Calu3 (cell line): ENCODE data around the gene BAZ1A. TPM values are rescaled to one million over a fixed set of nuclear protein-coding genes. Genes with fewer than 3 reads are reported as not detected.

Experiments used
- BruUV-seq: library from RNA; stranded (reverse); fragments of 400-500 nt; replicated peaks from 2 replicates; lab custom pipeline; 2021; lab: Mats Ljungman, UMichigan
- CTCF ChIA-PET: fragments of 300-600 bp; sonication (Branson Sonifier 250); formaldehyde crosslinking; loops from one replicate; lab custom pipeline; 2022; ENCODE audit warnings: antibody characterized with exemption; lab: Charles Lee
- DNase-seq: peaks from one replicate; pipeline ENCODE4 v3.0.0; 2022
- H3K27ac Mint-ChIP-seq: one replicate; pipeline ENCODE4 v1.8.0; 2022; ENCODE audit warnings: mixed read lengths; ENCODE audit not compliant: unreplicated experiment
- H3K27me3 Mint-ChIP-seq: one replicate; pipeline ENCODE4 v1.8.0; 2022; ENCODE audit warnings: mixed read lengths; ENCODE audit not compliant: unreplicated experiment
- H3K36me3 Mint-ChIP-seq: one replicate; pipeline ENCODE4 v1.8.0; 2022; ENCODE audit warnings: mild to moderate bottlenecking, moderate library complexity, mixed read lengths; ENCODE audit not compliant: insufficient read depth, unreplicated experiment
- H3K4me1 Mint-ChIP-seq: one replicate; pipeline ENCODE4 v1.8.0; 2022; ENCODE audit warnings: mild to moderate bottlenecking, low read depth, mixed read lengths; ENCODE audit not compliant: unreplicated experiment
- H3K4me3 Mint-ChIP-seq: one replicate; pipeline ENCODE4 v1.8.0; 2022; ENCODE audit warnings: mild to moderate bottlenecking, low read depth, moderate library complexity, mixed read lengths; ENCODE audit not compliant: unreplicated experiment
- H3K9me3 Mint-ChIP-seq: one replicate; pipeline ENCODE4 v1.8.0; 2022; ENCODE audit warnings: low read depth, mixed read lengths; ENCODE audit not compliant: unreplicated experiment
- CTCF ChIP-seq: fragments of 200-600 bp; IDR thresholded peaks from one replicate; pipeline ENCODE4 v1.8.0; 2022; ENCODE audit warnings: antibody characterized with exemption; ENCODE audit not compliant: unreplicated experiment
- intact Hi-C: fragments of 100-400 bp; cut with micrococcal nuclease; formaldehyde crosslinking; loops from one replicate; pipeline ENCODE4 v1.10.0; 2022; ENCODE audit not compliant: unreplicated experiment
- total RNA-seq: library from RNA; stranded (reverse); gene quantifications from 2 replicates; pipeline ENCODE4 v1.2.3, GENCODE V29; 2022

Gene BAZ1A
- total RNA-seq, 1 experiment from 2014 or later: 35.7 TPM

DNA sequence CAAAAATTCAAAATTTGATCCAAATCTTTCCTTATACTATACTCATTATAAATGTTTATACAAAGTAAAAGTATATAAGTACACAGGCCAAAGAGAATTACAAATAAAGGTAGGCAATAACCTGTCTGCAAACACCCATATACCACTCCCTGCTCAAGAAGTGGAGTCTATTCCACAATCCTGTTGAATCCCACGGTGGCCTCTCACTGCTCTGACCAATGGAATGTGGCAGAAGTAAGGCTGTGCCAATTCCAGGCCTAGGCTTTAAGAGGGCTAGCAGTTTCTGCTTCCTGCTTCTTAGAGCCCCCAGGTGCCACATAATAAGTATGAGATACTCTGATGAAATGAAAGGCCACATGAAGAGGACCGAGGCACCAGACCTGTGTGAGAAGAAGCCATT, 80.9 kb downstream of the BAZ1A start:
- no peak for DNase-seq
- no peak for TF ChIP-seq CTCF
- Mint-ChIP-seq H3K9me3 (no peaks in the 10 kb centered on the region), H3K4me3 (no peak overlapping the region), H3K4me1 (no peaks in the 10 kb centered on the region), H3K27me3 (no peaks in the 10 kb centered on the region), H3K36me3 (peaks cover 12% of the 10 kb centered on the region), H3K27ac (no peak overlapping the region)
- intact Hi-C loops: no loop called here
- BruUV-seq: no TSS peak
- CTCF ChIA-PET: no interaction called here

GRCh38 chr14:34792598-34792997, 82.6 kb downstream of the BAZ1A start:
- no peak for TF ChIP-seq CTCF
- no peak overlapping the region for H3K27ac Mint-ChIP-seq
- H3K36me3 Mint-ChIP-seq: peaks cover 10% of the 10 kb centered on the region
- no peak for DNase-seq
- intact Hi-C loops: no loop called here
- no peaks in the 10 kb centered on the region for H3K4me1 Mint-ChIP-seq
- no peaks in the 10 kb centered on the region for H3K27me3 Mint-ChIP-seq
- no peak overlapping the region for H3K4me3 Mint-ChIP-seq
- BruUV-seq: no TSS peak
- H3K9me3 Mint-ChIP-seq: no peaks in the 10 kb centered on the region
- CTCF ChIA-PET: no interaction called here

DNA sequence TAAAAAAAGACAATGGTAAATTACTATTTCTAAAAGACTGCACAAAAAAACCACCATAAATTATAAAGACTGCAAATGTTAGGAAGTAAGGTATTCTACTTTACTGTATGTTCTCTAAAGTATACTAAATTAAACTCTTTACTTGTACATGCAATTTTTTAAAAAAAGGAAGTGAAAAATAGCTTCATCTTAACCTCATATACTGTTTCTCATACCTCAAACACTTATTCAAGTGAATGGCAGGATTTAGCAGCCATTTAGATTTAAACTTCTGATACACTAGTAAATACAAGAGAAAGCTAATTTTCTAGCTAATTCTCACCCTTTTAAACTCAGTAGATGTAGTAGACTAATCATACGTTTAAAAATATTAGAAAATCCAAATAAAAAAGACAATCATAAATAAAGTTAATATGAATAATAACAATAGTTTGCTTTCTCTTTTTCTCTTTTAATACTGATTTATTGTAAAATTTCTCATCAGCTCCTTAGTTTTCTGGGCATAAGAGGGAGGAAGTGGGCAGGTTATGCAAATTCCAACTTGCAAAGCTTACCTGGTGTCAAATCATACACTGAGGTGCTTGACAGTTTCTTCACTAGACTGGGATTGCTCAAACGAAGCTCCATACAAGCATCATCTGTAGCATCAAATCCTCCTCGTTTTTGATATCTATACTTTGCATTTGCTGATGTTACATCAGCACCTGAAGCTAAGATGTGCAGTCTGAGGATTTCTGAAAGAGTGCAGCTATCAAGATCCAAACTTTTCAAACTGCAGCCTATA, 89.7 kb downstream of the BAZ1A start:
- no peak for TF ChIP-seq CTCF
- Mint-ChIP-seq H3K36me3 (peaks cover 19% of the 10 kb centered on the region), H3K9me3 (no peaks in the 10 kb centered on the region), H3K27me3 (no peaks in the 10 kb centered on the region), H3K27ac (no peak overlapping the region), H3K4me1 (no peaks in the 10 kb centered on the region), H3K4me3 (no peak overlapping the region)
- DNase-seq: no peak
- CTCF ChIA-PET: no interaction called here
- no TSS peak for BruUV-seq
- intact Hi-C loops: no loop called here

DNA sequence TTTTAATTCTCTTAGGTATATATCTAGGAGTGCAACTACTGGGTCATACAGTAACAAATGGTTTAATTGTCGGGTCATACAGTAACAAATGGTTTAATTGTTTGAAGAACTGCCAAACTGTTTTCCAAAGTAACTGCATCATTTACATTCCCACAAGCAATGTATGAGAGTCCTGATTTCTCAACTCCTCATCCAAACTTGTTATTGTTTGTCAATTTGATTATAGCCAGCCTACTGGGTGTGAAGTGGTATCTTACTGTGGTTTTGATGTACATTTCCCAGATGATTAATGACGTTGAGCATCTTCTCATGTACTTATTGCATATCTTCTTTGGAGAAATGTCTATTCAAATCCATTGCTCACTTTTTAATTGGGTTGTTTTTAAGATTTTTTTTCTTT, 93.1 kb downstream of the BAZ1A start:
- Mint-ChIP-seq H3K36me3 (peaks cover 15% of the 10 kb centered on the region), H3K4me3 (no peak overlapping the region), H3K27ac (no peak overlapping the region), H3K9me3 (no peaks in the 10 kb centered on the region), H3K27me3 (no peaks in the 10 kb centered on the region), H3K4me1 (no peaks in the 10 kb centered on the region)
- no peak for TF ChIP-seq CTCF
- no peak for DNase-seq
- CTCF ChIA-PET: no interaction called here
- intact Hi-C loops: no loop called here
- BruUV-seq: no TSS peak
